HepG2 (cell line): ENCODE measurements around the gene CYBRD1.

Experiments
- ATRX ChIP-seq: sonication (generic); formaldehyde crosslinking; IDR thresholded peaks from 2 replicates; pipeline ENCODE4 v1.4.0; 2020; ENCODE audit warnings: missing genetic modification reagents, borderline replicate concordance
- CTCF ChIP-seq: sonication (generic); formaldehyde crosslinking; IDR thresholded peaks from 2 replicates; pipeline ENCODE4 v1.5.0; 2020; ENCODE audit warnings: mild to moderate bottlenecking, missing genetic modification reagents, moderate library complexity
- EZH2 ChIP-seq: conservative IDR thresholded peaks from 2 replicates; pipeline ENCODE4 v1.6.1; 2012; ENCODE audit warnings: mild to moderate bottlenecking, low read depth, low read length, moderate library complexity
- MBNL3 ChIP-seq: fragments of 250-450 bp; sonication (Bioruptor Pico); conservative IDR thresholded peaks from 2 replicates; pipeline ENCODE4 v1.8.0; 2022; ENCODE audit warnings: mild to moderate bottlenecking, inconsistent platforms
- MEIS1 ChIP-seq: sonication (generic); formaldehyde crosslinking; IDR thresholded peaks from 2 replicates; pipeline ENCODE4 v1.9.0; 2021; ENCODE audit warnings: mild to moderate bottlenecking, missing genetic modification reagents, moderate library complexity, borderline replicate concordance
- PCBP2 ChIP-seq: fragments of 200-400 bp; formaldehyde crosslinking; optimal IDR thresholded peaks from 2 replicates; pipeline ENCODE3; 2018; ENCODE audit warnings: low read length, low read depth; ENCODE audit not compliant: poor library complexity, severe bottlenecking
- POLR2A ChIP-seq, 2 experiments: IDR thresholded peaks; 2 replicates each; pipeline ENCODE4 v1.6.1; 2011; ENCODE audit warnings: low read depth in 2 of 2, low read length in 2 of 2, mild to moderate bottlenecking in 1 of 2, moderate library complexity in 1 of 2; ENCODE audit not compliant: insufficient read depth in 1 of 2
- SOX6 ChIP-seq, 2 experiments: fragments of 450-650 bp in 1 of 2; sonication (generic) in 1 of 2; formaldehyde crosslinking in 1 of 2; IDR thresholded peaks; 2 replicates each; pipeline versions ENCODE4 v1.4.0 to v1.6.1; 2017 to 2020; ENCODE audit warnings: antibody characterized with exemption in 1 of 2, mild to moderate bottlenecking in 1 of 2, missing genetic modification reagents in 1 of 2
- ZNF17 ChIP-seq: sonication (generic); formaldehyde crosslinking; IDR thresholded peaks from 2 replicates; pipeline ENCODE4 v1.5.0; 2020; ENCODE audit warnings: mild to moderate bottlenecking, missing genetic modification reagents
- ZNF609 ChIP-seq: sonication (generic); formaldehyde crosslinking; IDR thresholded peaks from 2 replicates; pipeline ENCODE4 v1.4.0; 2020; ENCODE audit warnings: mild to moderate bottlenecking, missing genetic modification reagents, borderline replicate concordance
- ZNF790 ChIP-seq: sonication (generic); formaldehyde crosslinking; IDR thresholded peaks from 2 replicates; pipeline ENCODE4 v1.8.0; 2022; ENCODE audit warnings: missing genetic modification reagents, mild to moderate bottlenecking, borderline replicate concordance

GRCh38 chr2:171547720-171548119 lies 25.4 kb downstream of the CYBRD1 start:
- TF ChIP-seq ATRX (CRISPR knock-in tag) (no peak), ZNF790 (CRISPR knock-in tag) (no peak), ZNF609 (CRISPR knock-in tag) (no peak), POLR2A (IDR thresholded peaks at IDR 0.05; ENCODE audit: insufficient read depth in 1 of 2, low read depth in 2 of 2, low read length in 2 of 2) (no peak), PCBP2 (no peak), SOX6 (IDR thresholded peaks at IDR 0.05) (no peak), SOX6 (CRISPR knock-in tag; IDR thresholded peaks at IDR 0.05) (no peak), EZH2 (no peak), MEIS1 (CRISPR knock-in tag) (no peak), ZNF17 (CRISPR knock-in tag) (no peak), MBNL3 (no peak), CTCF (CRISPR knock-in tag) (no peak)
